H1 (cell line): ENCODE measurements around the gene KCNE4. TPM values are rescaled to one million over a fixed set of nuclear protein-coding genes. Genes with fewer than 3 reads are reported as not detected.

Experiments
- CTCF ChIA-PET: fragments of 300-600 bp; sonication (Branson Sonifier 250); formaldehyde crosslinking; loops from one replicate; lab custom pipeline; 2021; ENCODE audit not compliant: partially characterized antibody; lab: Charles Lee
- POLR2A ChIA-PET: fragments of 300-600 bp; sonication (Branson Sonifier 250); formaldehyde crosslinking; loops from one replicate; lab custom pipeline; 2021; ENCODE audit warnings: inconsistent platforms; ENCODE audit not compliant: partially characterized antibody; lab: Charles Lee
- DNase-seq, 2 experiments: peaks; one replicate each; pipeline versions ENCODE4 v3.0.0 to v3.0.0-alpha.2; 2010 to 2022; ENCODE audit warnings: low spot score in 2 of 2, low read depth in 1 of 2, mixed read lengths in 1 of 2
- FAIRE-seq: peaks from 2 replicates; lab custom pipeline; 2011; peaks lifted over from hg19 to GRCh38; lab: Jason Lieb, UNC
- H2AFZ ChIP-seq: 2 replicates; pipeline ENCODE4 v1.8.1; 2012; ENCODE audit warnings: low read length, inconsistent platforms
- H2AK5ac ChIP-seq: 2 replicates; pipeline ENCODE4 v1.6.1; 2013; ENCODE audit warnings: low read depth, low read length
- H2BK120ac ChIP-seq: replicated peaks from 2 replicates; pipeline ENCODE3; 2013; ENCODE audit warnings: low read depth, low read length, inconsistent platforms
- H2BK12ac ChIP-seq: 2 replicates; pipeline ENCODE4 v1.6.1; 2013; ENCODE audit warnings: low read depth, low read length
- H2BK15ac ChIP-seq: 2 replicates; pipeline ENCODE4 v1.6.1; 2013; ENCODE audit warnings: low read length
- H2BK20ac ChIP-seq: 2 replicates; pipeline ENCODE4 v1.6.1; 2013; ENCODE audit warnings: low read length
- H2BK5ac ChIP-seq: 2 replicates; pipeline ENCODE4 v1.6.1; 2013; ENCODE audit warnings: low read depth, low read length
- H3K14ac ChIP-seq: 2 replicates; pipeline ENCODE4 v1.6.1; 2013; ENCODE audit warnings: inconsistent platforms; ENCODE audit not compliant: insufficient read length
- H3K18ac ChIP-seq: 2 replicates; pipeline ENCODE4 v1.6.1; 2013; ENCODE audit warnings: low read length; ENCODE audit errors: extremely low read depth
- H3K23ac ChIP-seq: 2 replicates; pipeline ENCODE4 v1.6.1; 2013; ENCODE audit warnings: inconsistent platforms; ENCODE audit not compliant: insufficient read length
- H3K23me2 ChIP-seq: 2 replicates; pipeline ENCODE4 v1.6.1; 2013; ENCODE audit warnings: low read depth, low read length
- H3K27ac ChIP-seq: 2 replicates; pipeline ENCODE4 v1.6.1; 2011; ENCODE audit warnings: low read depth, low read length, inconsistent platforms
- H3K27me3 ChIP-seq, 4 experiments: replicated peaks in 1 of 4; 1 replicate in 1 of 4; 2 replicates in 3 of 4; pipeline versions ENCODE4 v1.6.1 to v1.8.1; 2011 to 2013; ENCODE audit warnings: low read length in 3 of 4, mild to moderate bottlenecking in 3 of 4, inconsistent platforms in 2 of 4, mixed read lengths in 2 of 4, moderate library complexity in 1 of 4; ENCODE audit not compliant: control insufficient read depth in 3 of 4, insufficient read depth in 3 of 4; ENCODE audit errors: extremely low read depth in 1 of 4
- H3K36me3 ChIP-seq, 4 experiments: 2 replicates each; pipeline versions ENCODE4 v1.6.1 to v1.8.1; 2011 to 2013; ENCODE audit warnings: mild to moderate bottlenecking in 4 of 4, low read length in 3 of 4, moderate library complexity in 2 of 4, control low read depth in 1 of 4, inconsistent platforms in 1 of 4; ENCODE audit not compliant: insufficient read depth in 4 of 4, control insufficient read depth in 2 of 4
- H3K4ac ChIP-seq: replicated peaks from 2 replicates; pipeline ENCODE3; 2013; ENCODE audit warnings: low read length, low read depth, mixed read lengths, inconsistent platforms; ENCODE audit not compliant: insufficient read length
- H3K4me1 ChIP-seq, 4 experiments: replicated peaks in 1 of 4; 1 replicate in 1 of 4; 2 replicates in 3 of 4; pipeline versions ENCODE4 v1.6.1 to v1.8.1; 2011 to 2013; ENCODE audit warnings: low read length in 3 of 4, inconsistent platforms in 2 of 4, mixed read lengths in 1 of 4; ENCODE audit not compliant: insufficient read depth in 4 of 4, control insufficient read depth in 3 of 4
- H3K4me2 ChIP-seq, 2 experiments: 2 replicates each; pipeline versions ENCODE4 v1.6.1 to v1.8.1; 2011 to 2013; ENCODE audit warnings: low read depth in 2 of 2, low read length in 2 of 2, control low read depth in 1 of 2, inconsistent platforms in 1 of 2, mild to moderate bottlenecking in 1 of 2; ENCODE audit not compliant: insufficient read depth in 1 of 2
- H3K4me3 ChIP-seq, 4 experiments: fragments of 200-600, 300-600 bp in 1 of 4; sonication (generic), shearing (Covaris generic), sonication (Bioruptor Twin) in 1 of 4; 2 replicates each; pipeline versions ENCODE4 v1.5.1 to v1.8.1; 2011 to 2016; ENCODE audit warnings: low read length in 4 of 4, low read depth in 3 of 4, control low read depth in 2 of 4, inconsistent platforms in 2 of 4, mild to moderate bottlenecking in 2 of 4, mixed read lengths in 1 of 4, moderate library complexity in 1 of 4; ENCODE audit not compliant: insufficient read depth in 2 of 4; ENCODE audit errors: extremely low read depth in 1 of 4
- H3K56ac ChIP-seq: replicated peaks from 2 replicates; pipeline ENCODE3; 2013; ENCODE audit warnings: low read depth, mild to moderate bottlenecking, mixed read lengths, low read length, inconsistent platforms; ENCODE audit not compliant: insufficient read length
- H3K79me1 ChIP-seq: 2 replicates; pipeline ENCODE4 v1.6.1; 2013; ENCODE audit warnings: low read depth, low read length, control low read depth
- H3K79me2 ChIP-seq, 2 experiments: 2 replicates each; pipeline versions ENCODE4 v1.6.1 to v1.8.1; 2012 to 2013; ENCODE audit warnings: low read length in 2 of 2, mild to moderate bottlenecking in 2 of 2, inconsistent platforms in 1 of 2; ENCODE audit not compliant: insufficient read depth in 2 of 2, control insufficient read depth in 1 of 2
- H3K9ac ChIP-seq, 4 experiments: replicated peaks in 1 of 4; 1 replicate in 1 of 4; 2 replicates in 3 of 4; pipeline versions ENCODE4 v1.6.1 to v1.8.1; 2011 to 2013; ENCODE audit warnings: low read depth in 3 of 4, low read length in 3 of 4, control low read depth in 2 of 4, mild to moderate bottlenecking in 2 of 4, moderate library complexity in 2 of 4, inconsistent platforms in 1 of 4; ENCODE audit errors: extremely low read depth in 1 of 4
- H3K9me3 ChIP-seq, 2 experiments: 2 replicates each; pipeline versions ENCODE4 v1.6.1 to v1.8.1; 2012 to 2013; ENCODE audit warnings: mild to moderate bottlenecking in 2 of 2, moderate library complexity in 2 of 2, control low read depth in 1 of 2, inconsistent platforms in 1 of 2, low read depth in 1 of 2, low read length in 1 of 2, mixed read lengths in 1 of 2; ENCODE audit not compliant: insufficient read depth in 2 of 2
- H4K20me1 ChIP-seq, 2 experiments: replicated peaks in 1 of 2; 2 replicates each; pipeline versions ENCODE3 to v1.8.1; 2011 to 2013; ENCODE audit warnings: inconsistent platforms in 2 of 2, low read length in 2 of 2, mild to moderate bottlenecking in 1 of 2; ENCODE audit not compliant: insufficient read depth in 2 of 2, control insufficient read depth in 1 of 2
- H4K5ac ChIP-seq: 2 replicates; pipeline ENCODE4 v1.6.1; 2013; ENCODE audit warnings: low read length, low read depth, mixed read lengths, inconsistent platforms; ENCODE audit not compliant: insufficient read length
- H4K8ac ChIP-seq: 2 replicates; pipeline ENCODE4 v1.8.0; 2013; ENCODE audit warnings: mild to moderate bottlenecking, moderate library complexity, low read length, inconsistent platforms; ENCODE audit not compliant: insufficient read depth; ENCODE audit errors: extremely low read depth
- H4K91ac ChIP-seq: replicated peaks from 2 replicates; pipeline ENCODE3; 2013; ENCODE audit warnings: low read length, mixed read lengths, inconsistent platforms; ENCODE audit not compliant: insufficient read length
- BRCA1 ChIP-seq: IDR thresholded peaks from 2 replicates; pipeline ENCODE4 v1.6.1; 2012; ENCODE audit warnings: low read depth, low read length, improper control_type of control experiment
- GTF2F1 ChIP-seq: IDR thresholded peaks from 2 replicates; pipeline ENCODE4 v1.6.1; 2012; ENCODE audit warnings: low read depth, low read length, improper control_type of control experiment, borderline replicate concordance
- JUN ChIP-seq: IDR thresholded peaks from 2 replicates; pipeline ENCODE4 v1.6.1; 2011; ENCODE audit warnings: low read depth, mild to moderate bottlenecking, improper control_type of control experiment, low read length
- JUND ChIP-seq: IDR thresholded peaks from 2 replicates; pipeline ENCODE4 v1.6.1; 2011; ENCODE audit warnings: mild to moderate bottlenecking, improper control_type of control experiment, low read length
- MAFK ChIP-seq: IDR thresholded peaks from 2 replicates; pipeline ENCODE4 v1.6.1; 2012; ENCODE audit warnings: low read depth, mild to moderate bottlenecking, improper control_type of control experiment, low read length
- POLR2A ChIP-seq, 2 experiments: IDR thresholded peaks; 1 replicate in 1 of 2; 2 replicates in 1 of 2; pipeline ENCODE4 v1.6.1; 2011; ENCODE audit warnings: low read depth in 2 of 2, low read length in 2 of 2, mild to moderate bottlenecking in 2 of 2; ENCODE audit errors: control extremely low read depth in 1 of 2
- RXRA ChIP-seq: IDR thresholded peaks from 2 replicates; pipeline ENCODE4 v1.6.1; 2011; ENCODE audit warnings: low read depth, mild to moderate bottlenecking, low read length, moderate library complexity; ENCODE audit not compliant: insufficient read depth
- SIRT6 ChIP-seq: IDR thresholded peaks from one replicate; pipeline ENCODE4 v1.7.1; 2012; ENCODE audit warnings: low read length, inconsistent platforms
- TCF12 ChIP-seq: IDR thresholded peaks from 2 replicates; pipeline ENCODE4 v1.6.1; 2011; ENCODE audit warnings: low read depth, mild to moderate bottlenecking, low read length
- YY1 ChIP-seq: IDR thresholded peaks from 2 replicates; pipeline ENCODE4 v1.6.1; 2011; ENCODE audit warnings: low read depth, mild to moderate bottlenecking, low read length
- ZNF274 ChIP-seq: IDR thresholded peaks from 2 replicates; pipeline ENCODE4 v1.7.0; 2012; ENCODE audit warnings: low read length, borderline replicate concordance; ENCODE audit errors: extremely low read depth
- WGBS, 2 experiments: shearing (Covaris generic) in 1 of 2; methylation state at CpG; one replicate each; pipeline versions ENCODE4 v1.1.6 to v1.1.7; 2013 to 2015; ENCODE audit warnings: low lambda C conversion rate in 2 of 2, mixed read lengths in 2 of 2, inconsistent platforms in 1 of 2, low coverage in 1 of 2, missing lambda C conversion rate in 1 of 2; ENCODE audit not compliant: insufficient replicate concordance in 2 of 2, insufficient coverage in 1 of 2, insufficient read length in 1 of 2; ENCODE audit errors: extremely low coverage in 1 of 2, missing lambda C conversion rate in 1 of 2; 5-methylcytosine and 5-hydroxymethylcytosine counted together
- polyA plus RNA-seq, 7 experiments: library from polyadenylated mRNA; depleted of rRNA in 3 of 7; stranded (reverse) in 5 of 7; unstranded in 2 of 7; fragments of >200 nt in 5 of 7; fragments of 200-250 nt in 2 of 7; gene quantifications; 1 replicate in 5 of 7; 2 replicates in 1 of 7; 4 replicates in 1 of 7; pipeline versions ENCODE4 v1.2.1 to v1.2.3, GENCODE V29; 2011 to 2013; ENCODE audit warnings: missing spikeins in 2 of 7, mixed read lengths in 2 of 7
- total RNA-seq: library from RNA; stranded (reverse); fragmentation: NEBNext Ultra II Directional; extraction: Animal tissue kit (Norgen Biotek cat#: 25700); gene quantifications from 2 replicates; pipeline ENCODE4 v1.2.1, GENCODE V29; 2021
- TF ChIP-seq, protein P1 (sequence below): IDR thresholded peaks from 2 replicates; pipeline ENCODE4 v1.6.1; 2011; ENCODE audit warnings: low read length, improper control_type of control experiment

Gene KCNE4
- total and polyA plus RNA-seq, 2 of the 8 experiments (the other 6 are each of a cell fraction or from before 2014, with no cell fraction given): 0.08 to 0.09 TPM

DNA sequence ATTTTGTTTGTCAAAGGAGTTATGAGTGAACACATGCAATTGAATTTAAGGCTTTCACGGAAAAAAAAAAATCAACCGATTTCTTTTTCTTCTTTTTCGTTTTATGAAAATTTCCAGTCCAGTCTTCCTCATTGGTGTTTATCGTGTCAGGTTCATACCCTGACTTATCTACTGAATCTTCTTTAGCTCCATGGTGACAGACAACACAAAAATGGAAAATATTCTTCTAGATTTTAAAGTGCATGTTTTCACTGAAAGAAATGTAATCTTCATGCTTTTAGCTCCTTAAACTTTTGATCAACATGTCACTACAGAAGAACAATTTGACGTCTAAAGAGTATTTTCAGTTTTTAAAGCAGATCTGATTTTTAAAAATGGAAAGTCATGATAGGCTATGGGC is 14.7 kb downstream of the KCNE4 start:
- H3K18ac ChIP-seq: no peak overlapping the region
- no peak overlapping the region for H2BK12ac ChIP-seq
- no peaks in the 10 kb centered on the region for H3K36me3 ChIP-seq
- no peaks in the 10 kb centered on the region for H3K23me2 ChIP-seq
- FAIRE-seq (no peak), DNase-seq (no peak)
- H4K20me1 ChIP-seq: no peaks in the 10 kb centered on the region
- H3K14ac ChIP-seq: no peak overlapping the region
- ChIA-PET POLR2A (no interaction called here), CTCF (interaction anchor here (0.6 to 0.8 kb wide), 2 partner anchors 13 to 113 kb away, joined by 3 to 4 read pairs; no protein-coding TSS in a partner anchor)
- H3K9ac ChIP-seq: no peak overlapping the region
- no peak overlapping the region for H2BK15ac ChIP-seq
- H3K27me3 ChIP-seq: no peaks in the 10 kb centered on the region
- H3K9me3 ChIP-seq: no peaks in the 10 kb centered on the region
- peaks cover 0 to 3% (median 0%) of the 10 kb centered on the region in 4 experiments; a peak in 2 of 7 replicates for H3K4me1 ChIP-seq
- no peak overlapping the region for H3K4ac ChIP-seq
- no peak overlapping the region for H4K91ac ChIP-seq
- no peak overlapping the region for H4K8ac ChIP-seq
- H2BK120ac ChIP-seq: no peak overlapping the region
- H3K79me2 ChIP-seq: no peaks in the 10 kb centered on the region
- no peak overlapping the region for H2AFZ ChIP-seq
- no peak overlapping the region for H2BK5ac ChIP-seq
- H3K79me1 ChIP-seq: no peaks in the 10 kb centered on the region
- H2AK5ac ChIP-seq: no peak overlapping the region
- no peak overlapping the region for H3K4me2 ChIP-seq
- no peak overlapping the region for H4K5ac ChIP-seq
- H3K23ac ChIP-seq: no peak overlapping the region
- H3K27ac ChIP-seq: no peak overlapping the region
- no peak overlapping the region for H3K56ac ChIP-seq
- WGBS, 2 experiments: 91% methylated on average over 5 of the region's 5 CpGs; no CpG with 5 or more reads in 1 of the 2 experiments
- no peak overlapping the region for H3K4me3 ChIP-seq
- TF ChIP-seq RXRA (no peak), JUN (no peak), BRCA1 (no peak), POLR2A (IDR thresholded peaks at IDR 0.05; ENCODE audit: control extremely low read depth in 1 of 2, low read depth in 2 of 2, low read length in 2 of 2) (no peak), TCF12 (no peak), SIRT6 (no peak), JUND (no peak), GTF2F1 (no peak), ZNF274 (no peak), MAFK (no peak), YY1 (no peak)
- TF ChIP-seq, protein P1, sequence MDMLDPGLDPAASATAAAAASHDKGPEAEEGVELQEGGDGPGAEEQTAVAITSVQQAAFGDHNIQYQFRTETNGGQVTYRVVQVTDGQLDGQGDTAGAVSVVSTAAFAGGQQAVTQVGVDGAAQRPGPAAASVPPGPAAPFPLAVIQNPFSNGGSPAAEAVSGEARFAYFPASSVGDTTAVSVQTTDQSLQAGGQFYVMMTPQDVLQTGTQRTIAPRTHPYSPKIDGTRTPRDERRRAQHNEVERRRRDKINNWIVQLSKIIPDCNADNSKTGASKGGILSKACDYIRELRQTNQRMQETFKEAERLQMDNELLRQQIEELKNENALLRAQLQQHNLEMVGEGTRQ: no peak
- H2BK20ac ChIP-seq: no peak overlapping the region
